Choroid plexus epithelial cell (primary cell): ENCODE data around the gene SMIM35.

ENCODE experiments used
- DNase-seq: peaks from one replicate; pipeline ENCODE4 v3.0.0-alpha.2; 2010; ENCODE audit warnings: low read depth
- H3K4me3 ChIP-seq: 2 replicates; pipeline ENCODE4 v1.5.1; 2011; ENCODE audit warnings: low read depth, mild to moderate bottlenecking, control low read depth, low read length, moderate library complexity
- TF ChIP-seq, protein P1 (sequence below): conservative IDR thresholded peaks from 2 replicates; pipeline ENCODE4 v1.5.1; 2011; ENCODE audit warnings: low read depth, mild to moderate bottlenecking, control low read depth, inconsistent platforms, low read length, moderate library complexity

The SMIM35 gene

DNA sequence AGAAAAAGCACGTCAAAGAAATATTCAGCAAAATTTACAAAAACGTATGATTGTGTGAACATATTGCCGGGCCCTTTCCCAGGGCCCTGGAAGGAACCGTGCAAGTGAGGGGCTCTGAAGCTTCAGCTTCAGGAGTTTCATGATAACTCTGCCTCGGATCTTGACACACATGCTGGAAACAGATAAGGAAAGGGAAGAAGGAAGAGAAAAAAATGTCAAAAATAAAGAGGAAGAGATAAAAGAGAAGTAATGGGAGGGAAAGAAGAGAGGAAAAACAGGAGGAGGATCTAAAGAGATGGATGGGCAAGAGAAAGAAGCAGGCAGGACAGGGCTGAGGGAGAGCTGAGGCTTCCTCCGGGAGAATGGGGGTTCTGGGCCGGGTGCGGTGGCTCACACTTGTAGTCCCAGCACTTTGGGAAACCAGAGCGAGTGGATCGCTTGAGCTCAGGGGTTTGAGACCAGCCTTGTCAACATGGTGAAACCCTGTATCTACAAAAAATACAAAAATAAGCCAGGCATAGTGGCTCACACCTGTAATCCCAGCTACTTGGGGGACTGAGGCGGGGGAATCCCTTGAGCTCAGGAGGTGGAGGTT, 12.6 kb downstream of the SMIM35 start:
- DNase-seq, result no peak
- H3K4me3 ChIP-seq, result no peak overlapping the region
- TF ChIP-seq, protein P1, sequence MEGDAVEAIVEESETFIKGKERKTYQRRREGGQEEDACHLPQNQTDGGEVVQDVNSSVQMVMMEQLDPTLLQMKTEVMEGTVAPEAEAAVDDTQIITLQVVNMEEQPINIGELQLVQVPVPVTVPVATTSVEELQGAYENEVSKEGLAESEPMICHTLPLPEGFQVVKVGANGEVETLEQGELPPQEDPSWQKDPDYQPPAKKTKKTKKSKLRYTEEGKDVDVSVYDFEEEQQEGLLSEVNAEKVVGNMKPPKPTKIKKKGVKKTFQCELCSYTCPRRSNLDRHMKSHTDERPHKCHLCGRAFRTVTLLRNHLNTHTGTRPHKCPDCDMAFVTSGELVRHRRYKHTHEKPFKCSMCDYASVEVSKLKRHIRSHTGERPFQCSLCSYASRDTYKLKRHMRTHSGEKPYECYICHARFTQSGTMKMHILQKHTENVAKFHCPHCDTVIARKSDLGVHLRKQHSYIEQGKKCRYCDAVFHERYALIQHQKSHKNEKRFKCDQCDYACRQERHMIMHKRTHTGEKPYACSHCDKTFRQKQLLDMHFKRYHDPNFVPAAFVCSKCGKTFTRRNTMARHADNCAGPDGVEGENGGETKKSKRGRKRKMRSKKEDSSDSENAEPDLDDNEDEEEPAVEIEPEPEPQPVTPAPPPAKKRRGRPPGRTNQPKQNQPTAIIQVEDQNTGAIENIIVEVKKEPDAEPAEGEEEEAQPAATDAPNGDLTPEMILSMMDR, result no peak

DNA sequence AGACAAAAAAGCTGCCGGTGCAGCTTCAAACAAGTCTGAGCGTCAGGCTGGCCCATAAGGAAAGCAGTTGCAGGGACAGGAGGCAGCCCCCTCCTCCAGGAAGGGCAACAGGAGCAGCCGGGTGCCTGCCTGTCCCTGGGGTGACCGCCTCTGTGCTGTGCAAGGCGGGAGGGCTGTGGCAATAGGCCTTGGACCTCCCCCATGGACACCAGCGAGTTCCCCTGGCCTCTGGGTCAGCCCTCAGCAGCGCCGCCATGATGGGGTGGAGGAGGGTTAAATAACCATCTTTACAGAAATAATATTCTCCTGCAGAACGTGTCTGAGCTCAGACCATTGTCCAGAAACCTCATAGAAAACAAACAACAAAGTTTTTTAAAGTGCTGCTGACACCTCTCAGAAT, 13.2 kb downstream of the SMIM35 start:
- TF ChIP-seq, protein P1, result no peak
- H3K4me3 ChIP-seq, result no peak overlapping the region
- no peak for DNase-seq

DNA sequence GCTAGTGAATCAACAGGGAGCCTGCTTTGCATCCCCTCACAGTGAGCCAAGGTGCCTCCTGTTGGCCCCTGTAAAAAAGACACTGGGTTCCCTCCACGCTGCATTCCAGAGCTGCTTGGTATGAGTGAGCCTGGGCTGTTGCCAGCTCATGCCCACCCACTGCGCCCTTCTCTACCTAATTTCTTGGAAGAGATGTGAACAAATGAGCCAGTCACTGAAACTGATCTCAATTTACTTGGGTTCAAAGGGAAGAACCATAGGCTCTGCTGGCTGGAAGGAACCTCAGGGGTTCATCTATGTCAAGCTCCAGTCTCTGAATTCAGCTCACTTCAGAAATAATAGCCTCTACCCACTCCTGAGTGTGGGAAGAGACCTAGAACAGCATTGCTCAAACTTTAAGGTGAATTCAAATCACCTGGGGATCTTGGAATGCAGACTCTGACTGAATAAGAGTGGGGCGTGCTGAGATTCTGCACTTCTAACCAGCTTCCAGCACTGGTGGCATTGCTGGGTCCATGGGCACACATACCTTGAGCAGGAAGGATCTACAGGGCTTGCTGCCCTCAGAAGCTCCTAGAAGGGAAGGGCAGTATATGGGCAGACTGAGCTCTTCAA, 15.2 kb downstream of the SMIM35 start:
- DNase-seq, result no peak
- H3K4me3 ChIP-seq, result no peak overlapping the region
- TF ChIP-seq, protein P1, result no peak

DNA sequence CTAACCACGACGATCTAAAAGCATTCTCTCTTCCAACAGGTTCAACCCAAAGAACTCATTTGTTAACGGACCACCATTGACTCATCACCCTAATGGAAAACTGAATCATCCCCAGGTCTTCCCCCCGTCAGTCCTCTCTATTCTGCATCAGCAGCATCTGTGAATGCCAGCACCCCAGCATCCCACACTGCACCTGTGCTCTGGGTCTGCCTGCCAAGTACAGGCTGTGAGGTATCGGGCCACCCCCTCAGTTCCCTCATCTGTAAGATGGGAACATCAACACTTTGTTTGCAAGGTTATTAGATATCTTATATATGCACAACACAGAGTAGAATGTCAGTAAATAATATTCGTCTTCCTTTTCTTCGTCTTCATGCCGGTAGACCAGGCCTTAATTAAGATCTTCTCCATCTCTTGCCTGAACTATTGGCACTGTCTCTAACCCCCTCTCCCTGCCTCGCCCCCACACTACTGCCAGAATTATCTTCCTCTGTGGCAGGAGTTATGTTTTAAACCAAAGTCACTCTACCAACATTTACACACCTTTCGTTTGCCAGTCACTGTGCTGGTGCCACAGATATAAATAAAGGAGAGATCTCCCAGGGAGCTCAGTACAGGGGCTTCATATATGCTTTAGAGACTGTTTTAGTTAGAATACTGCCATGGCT, 17.7 kb downstream of the SMIM35 start:
- TF ChIP-seq, protein P1, result no peak
- DNase-seq, result no peak
- no peak overlapping the region for H3K4me3 ChIP-seq

DNA sequence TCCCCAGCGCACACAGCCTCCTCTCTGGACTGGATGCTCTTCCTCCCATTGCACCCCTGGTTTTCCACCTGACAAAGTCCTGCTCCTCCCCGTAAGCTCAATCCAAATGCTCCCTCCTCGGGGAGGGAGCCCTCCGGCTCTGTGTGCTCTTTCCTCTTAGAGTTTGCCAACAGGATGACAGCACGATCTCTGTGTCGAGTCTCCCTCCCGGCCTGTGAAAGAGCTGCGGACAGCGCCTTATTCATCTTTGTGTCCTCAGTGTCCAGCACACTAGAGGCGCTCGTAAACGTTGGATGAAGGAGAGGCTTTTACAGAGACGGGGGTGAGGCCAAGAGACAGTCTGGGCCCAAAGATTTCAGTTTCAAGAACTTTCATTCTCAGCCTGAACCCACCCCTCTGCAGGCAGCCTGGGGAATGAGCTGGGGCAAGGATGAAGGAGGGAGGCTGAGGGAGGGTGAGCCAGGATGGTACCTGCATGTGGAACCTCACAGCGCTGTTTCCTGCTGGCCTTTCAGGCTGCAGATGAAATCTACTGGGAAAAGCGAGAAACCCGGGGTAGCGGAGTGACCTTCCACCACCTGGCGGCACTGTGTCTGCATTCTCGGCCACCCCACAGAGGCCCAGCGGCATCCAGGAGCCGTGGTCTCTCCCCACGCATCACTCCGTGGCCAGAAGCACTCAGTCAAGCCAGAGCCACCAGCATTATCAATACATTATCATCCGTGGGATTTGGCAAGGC, 18.4 kb downstream of the SMIM35 start:
- DNase-seq, result no peak
- no peak overlapping the region for H3K4me3 ChIP-seq
- TF ChIP-seq, protein P1, result no peak

DNA sequence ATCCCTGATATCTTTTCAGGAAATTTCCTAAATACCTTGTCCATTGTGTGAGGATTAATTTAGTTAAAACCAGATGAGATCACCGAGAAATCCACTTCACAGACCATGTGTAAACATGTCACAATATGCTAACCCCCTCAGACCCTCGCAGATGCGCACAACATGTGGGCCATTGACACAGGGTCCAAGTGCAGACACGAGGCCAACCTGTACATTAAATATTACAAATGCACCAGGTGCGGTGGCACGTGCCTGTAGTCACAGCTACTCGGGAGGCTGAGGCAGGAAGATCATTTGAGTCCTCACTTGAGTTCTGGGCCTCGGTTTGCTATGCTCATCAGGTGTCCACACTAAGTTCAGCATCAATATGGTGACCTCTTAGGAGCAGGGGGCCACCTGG, 19.8 kb downstream of the SMIM35 start:
- TF ChIP-seq, protein P1, result no peak
- no peak overlapping the region for H3K4me3 ChIP-seq
- no peak for DNase-seq
